ENCODE measurements around the gene TALDO1. TPM values are rescaled to one million over a fixed set of nuclear protein-coding genes. Genes with fewer than 3 reads are reported as not detected.
A peak's percentile ranks its signal among the peaks of the same experiment; 100 is the strongest.

Gene TALDO1
- total RNA-seq, 1 donor from 2014 or later: 187 TPM

- no peak for ATAC-seq
- intact Hi-C loops (cut with DNase I): no loop called here
- no peak for DNase-seq (ENCODE audit: low spot score)
Measured at GRCh38 chr11:709109-709997, 37.9 kb upstream of the TALDO1 start.

DNA sequence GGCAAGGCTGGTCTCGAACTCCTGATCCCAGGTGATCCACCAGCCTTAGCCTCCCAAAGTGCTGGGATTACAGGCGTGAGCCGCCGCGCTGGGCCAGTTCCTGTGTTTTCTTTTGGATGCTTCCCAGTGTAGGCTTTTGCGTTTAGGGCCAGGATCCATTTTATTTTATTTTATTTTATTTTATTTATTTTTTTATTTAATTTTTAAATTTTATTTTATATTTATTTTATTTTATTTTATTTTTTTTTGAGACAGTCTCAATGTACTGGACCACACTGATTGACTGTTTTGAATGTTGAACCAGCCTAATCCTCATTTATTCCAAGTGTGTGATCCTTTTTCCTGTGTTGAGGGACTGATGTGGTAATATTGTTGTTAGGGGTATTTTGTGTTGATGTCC is 32.8 kb upstream of the TALDO1 start:
- intact Hi-C loops (cut with DNase I): no loop called here
- DNase-seq (ENCODE audit: low spot score) (no peak), ATAC-seq (no peak)

DNA sequence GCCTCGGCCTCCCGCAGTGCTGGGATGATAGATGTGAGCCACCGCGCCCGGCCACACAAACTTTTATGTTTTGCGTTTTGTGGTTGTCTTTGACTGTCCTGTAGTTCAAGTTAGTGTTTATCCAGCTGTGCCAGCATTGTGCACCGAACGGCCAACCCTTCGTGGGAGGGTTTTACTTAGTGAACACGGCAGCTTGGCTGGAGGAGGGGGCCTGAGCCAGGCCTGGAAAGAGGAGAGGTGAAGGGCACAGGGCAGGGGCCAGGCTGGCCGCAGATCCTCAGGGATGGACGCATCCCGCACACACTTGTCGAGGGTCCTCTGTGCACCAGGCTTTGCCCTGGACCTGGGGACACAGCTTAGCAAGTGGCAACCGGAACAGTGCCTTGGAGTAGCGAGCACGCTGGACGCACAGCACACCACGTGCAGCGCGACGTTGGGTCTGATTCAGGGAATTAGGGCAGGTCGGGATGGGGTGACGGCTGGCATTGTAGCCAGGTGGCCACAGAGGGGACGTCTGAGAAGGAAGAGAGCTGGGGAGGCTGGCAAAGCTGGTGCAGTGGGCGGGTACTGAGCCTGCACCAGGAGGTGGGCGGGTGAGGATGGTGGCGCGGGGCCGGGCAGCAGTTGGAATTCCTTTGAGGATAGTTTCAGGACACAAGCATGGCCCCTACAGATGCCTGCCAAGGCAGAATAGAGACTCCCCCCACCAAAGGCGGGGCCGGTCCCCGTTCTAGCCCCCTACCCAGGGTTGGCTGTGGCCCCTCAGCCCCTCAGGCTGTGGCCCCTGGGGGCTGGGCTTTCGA is 27.8 kb upstream of the TALDO1 start:
- ATAC-seq: peak; percentile 19
- intact Hi-C loops (cut with DNase I): no loop called here
- DNase-seq (ENCODE audit: low spot score): peak; percentile 61

DNA sequence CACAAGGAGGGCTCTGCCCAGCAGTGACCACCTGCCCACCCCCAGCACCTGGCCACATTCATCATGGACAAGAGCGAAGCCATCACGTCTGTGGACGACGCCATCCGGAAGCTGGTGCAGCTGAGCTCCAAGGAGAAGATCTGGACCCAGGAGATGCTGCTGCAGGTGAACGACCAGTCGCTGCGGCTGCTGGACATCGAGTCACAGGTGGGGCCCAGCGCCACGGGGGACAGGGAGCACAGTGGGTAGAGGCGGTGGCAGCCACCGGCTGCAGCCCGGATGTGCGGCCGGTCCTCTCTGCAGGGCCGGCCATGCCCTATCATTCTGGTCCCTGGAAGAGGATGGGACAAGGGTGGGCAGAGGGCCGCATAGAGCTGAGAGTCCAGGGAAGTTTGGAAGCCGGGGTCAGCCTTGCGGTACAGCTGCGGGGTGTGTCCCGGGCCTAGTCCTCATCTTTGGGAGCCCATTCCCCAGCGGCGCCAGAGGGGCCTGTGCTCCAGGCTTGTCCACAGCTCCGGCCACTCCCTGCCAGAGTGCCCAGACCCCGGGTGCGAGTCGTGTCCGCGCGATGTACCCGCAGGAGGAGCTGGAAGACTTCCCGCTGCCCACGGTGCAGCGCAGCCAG is 27.1 kb upstream of the TALDO1 start:
- ATAC-seq: no peak

DNA sequence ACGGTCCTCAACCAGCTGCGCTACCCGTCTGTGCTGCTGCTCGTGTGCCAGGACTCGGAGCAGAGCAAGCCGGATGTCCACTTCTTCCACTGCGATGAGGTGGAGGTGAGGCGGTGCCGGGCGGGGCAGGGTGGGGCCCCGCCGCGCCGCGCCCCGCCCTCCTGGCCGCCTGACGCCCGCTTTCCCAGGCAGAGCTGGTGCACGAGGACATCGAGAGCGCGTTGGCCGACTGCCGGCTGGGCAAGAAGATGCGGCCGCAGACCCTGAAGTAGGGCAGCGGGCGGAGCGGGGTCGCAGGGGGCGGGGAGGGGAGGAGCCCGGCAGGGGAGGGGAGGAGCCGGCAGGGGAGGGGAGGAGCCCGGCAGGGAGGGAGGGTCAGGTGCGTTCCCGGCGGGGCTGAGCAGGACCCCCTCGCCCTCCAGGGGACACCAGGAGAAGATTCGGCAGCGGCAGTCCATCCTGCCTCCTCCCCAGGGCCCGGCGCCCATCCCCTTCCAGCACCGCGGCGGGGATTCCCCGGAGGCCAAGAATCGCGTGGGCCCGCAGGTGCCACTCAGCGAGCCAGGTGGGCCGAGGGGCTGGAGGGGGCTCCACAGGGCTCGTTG is 26.5 kb upstream of the TALDO1 start:
- no peak for ATAC-seq
- intact Hi-C loops (cut with DNase I): no loop called here
- DNase-seq (ENCODE audit: low spot score): peak; percentile 64

More for the DNA sequence above, 27.1 kb upstream of the TALDO1 start:
- intact Hi-C loops (cut with DNase I): no loop called here
- DNase-seq (ENCODE audit: low spot score): peak; percentile 63

GRCh38 chr11:721247-721740 is 26.0 kb upstream of the TALDO1 start:
- ATAC-seq (no peak), DNase-seq (ENCODE audit: low spot score) (no peak)
- intact Hi-C loops (cut with DNase I): no loop called here

DNA sequence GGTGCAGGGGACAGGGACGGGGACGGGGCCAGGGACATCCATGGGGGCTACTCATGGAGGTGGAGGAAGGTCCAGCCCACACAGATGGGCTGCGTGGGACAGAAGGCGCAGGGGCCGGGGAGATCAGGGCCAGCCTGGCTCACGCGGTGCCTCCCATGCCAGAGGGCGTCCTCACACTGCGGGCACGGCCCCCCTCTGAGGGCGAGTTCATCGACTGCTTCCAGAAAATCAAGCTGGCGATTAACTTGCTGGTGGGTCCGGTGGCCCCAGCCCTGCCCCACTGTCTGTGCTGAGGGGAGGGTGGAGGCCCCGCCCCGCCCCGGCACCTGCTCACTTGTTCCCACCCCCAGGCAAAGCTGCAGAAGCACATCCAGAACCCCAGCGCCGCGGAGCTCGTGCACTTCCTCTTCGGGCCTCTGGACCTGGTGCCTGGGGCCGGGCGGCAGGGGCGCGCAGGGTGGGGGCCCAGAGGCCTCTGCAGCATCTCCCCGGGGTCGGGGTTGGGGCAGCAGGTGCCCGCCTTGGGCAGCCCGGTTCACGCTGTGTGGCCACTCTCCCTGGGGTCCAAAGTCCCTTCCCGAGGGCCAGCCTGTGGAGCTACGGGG is 25.4 kb upstream of the TALDO1 start:
- no peak for ATAC-seq
- intact Hi-C loops (cut with DNase I): no loop called here

DNA sequence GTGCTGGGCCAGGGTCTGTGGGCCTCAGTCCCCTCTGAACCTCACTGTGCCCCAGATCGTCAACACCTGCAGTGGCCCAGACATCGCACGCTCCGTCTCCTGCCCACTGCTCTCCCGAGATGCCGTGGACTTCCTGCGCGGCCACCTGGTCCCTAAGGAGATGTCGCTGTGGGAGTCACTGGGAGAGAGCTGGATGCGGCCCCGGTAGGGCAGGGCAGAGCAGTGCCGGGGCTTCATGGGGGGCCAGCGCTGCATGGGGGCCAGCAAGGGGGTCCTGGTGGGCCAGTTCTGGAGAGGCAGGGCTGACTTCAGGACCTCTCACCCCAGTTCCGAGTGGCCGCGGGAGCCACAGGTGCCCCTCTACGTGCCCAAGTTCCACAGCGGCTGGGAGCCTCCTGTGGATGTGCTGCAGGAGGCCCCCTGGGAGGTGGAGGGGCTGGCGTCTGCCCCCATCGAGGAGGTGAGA is 24.9 kb upstream of the TALDO1 start:
- ATAC-seq (no peak), DNase-seq (ENCODE audit: low spot score) (no peak)
- intact Hi-C loops (cut with DNase I): no loop called here

More for the DNA sequence above, 25.4 kb upstream of the TALDO1 start:
- DNase-seq (ENCODE audit: low spot score): peak; percentile 67

DNA sequence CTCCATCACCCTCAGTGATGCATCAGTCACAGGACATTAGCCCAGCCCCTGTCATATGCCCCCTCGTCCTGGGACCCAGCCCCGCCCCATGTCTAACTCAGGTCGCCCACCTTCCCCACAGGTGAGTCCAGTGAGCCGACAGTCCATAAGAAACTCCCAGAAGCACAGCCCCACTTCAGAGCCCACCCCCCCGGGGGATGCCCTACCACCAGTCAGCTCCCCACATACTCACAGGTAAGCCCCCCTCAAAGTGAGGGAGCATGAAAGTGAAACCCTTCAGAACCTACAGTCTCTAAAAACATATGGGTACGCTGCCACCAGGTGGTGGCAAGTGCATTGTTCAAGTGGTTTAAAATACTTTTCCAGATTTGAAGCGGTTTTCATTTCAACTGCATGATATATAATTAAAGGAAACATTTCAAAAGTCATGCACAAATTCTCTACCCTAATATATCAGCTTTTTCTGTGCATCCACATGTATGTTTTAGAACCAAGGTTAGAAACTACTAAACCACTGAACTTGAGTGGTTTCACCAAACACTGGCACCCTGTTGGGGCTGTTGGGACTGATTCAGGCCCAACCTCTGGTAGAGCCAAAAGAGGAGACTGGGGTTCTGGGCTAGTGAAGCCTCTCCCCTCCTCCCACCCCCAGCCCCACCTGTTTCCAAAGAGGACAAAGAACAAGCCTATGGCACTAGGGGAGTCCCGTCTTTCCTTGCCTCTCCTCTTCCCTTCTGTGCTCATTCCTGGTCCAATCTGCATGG is 24.0 kb upstream of the TALDO1 start:
- ATAC-seq: peak; percentile 21
- no peak for DNase-seq (ENCODE audit: low spot score)

GRCh38 chr11:724049-724777 is 23.1 kb upstream of the TALDO1 start:
- ATAC-seq: no peak
- intact Hi-C loops (cut with DNase I): no loop called here
- no peak for DNase-seq (ENCODE audit: low spot score)

More for the DNA sequence above, 24.0 kb upstream of the TALDO1 start:
- intact Hi-C loops (cut with DNase I): no loop called here

DNA sequence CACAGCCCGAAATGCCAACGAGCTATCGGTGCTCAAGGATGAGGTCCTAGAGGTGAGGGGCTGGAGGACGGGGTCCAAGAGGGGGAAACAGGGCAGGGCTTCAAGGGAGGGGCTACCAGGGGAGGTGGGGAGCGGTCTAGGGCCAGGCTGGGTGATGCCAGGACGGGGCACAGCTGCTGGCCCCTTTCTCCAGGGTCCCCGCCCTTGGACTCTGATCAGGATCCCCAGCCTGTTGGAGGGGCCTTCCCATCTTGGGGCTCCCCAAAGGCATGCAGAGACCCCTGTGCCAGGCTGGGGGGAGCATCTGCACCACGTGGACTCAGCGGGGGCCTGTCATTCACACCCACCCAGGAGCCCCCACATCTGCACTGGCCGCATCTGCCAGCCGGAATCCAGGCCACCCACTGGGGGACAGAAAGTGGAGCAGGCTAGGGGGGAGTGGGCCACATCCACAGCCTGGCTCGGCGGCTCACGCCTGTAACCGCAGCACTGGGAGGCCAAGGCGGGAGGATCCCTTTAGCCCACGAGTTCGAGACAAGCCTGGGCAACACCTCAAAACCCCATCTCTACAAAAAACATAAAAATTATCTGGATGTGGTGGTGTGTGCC is 22.4 kb upstream of the TALDO1 start:
- intact Hi-C loops (cut with DNase I): no loop called here

GRCh38 chr11:725624-726202 is 21.6 kb upstream of the TALDO1 start:
- ATAC-seq: no peak
- intact Hi-C loops (cut with DNase I): no loop called here
- no peak for DNase-seq (ENCODE audit: low spot score)

More for the DNA sequence above, 22.4 kb upstream of the TALDO1 start:
- ATAC-seq (no peak), DNase-seq (ENCODE audit: low spot score) (no peak)

DNA sequence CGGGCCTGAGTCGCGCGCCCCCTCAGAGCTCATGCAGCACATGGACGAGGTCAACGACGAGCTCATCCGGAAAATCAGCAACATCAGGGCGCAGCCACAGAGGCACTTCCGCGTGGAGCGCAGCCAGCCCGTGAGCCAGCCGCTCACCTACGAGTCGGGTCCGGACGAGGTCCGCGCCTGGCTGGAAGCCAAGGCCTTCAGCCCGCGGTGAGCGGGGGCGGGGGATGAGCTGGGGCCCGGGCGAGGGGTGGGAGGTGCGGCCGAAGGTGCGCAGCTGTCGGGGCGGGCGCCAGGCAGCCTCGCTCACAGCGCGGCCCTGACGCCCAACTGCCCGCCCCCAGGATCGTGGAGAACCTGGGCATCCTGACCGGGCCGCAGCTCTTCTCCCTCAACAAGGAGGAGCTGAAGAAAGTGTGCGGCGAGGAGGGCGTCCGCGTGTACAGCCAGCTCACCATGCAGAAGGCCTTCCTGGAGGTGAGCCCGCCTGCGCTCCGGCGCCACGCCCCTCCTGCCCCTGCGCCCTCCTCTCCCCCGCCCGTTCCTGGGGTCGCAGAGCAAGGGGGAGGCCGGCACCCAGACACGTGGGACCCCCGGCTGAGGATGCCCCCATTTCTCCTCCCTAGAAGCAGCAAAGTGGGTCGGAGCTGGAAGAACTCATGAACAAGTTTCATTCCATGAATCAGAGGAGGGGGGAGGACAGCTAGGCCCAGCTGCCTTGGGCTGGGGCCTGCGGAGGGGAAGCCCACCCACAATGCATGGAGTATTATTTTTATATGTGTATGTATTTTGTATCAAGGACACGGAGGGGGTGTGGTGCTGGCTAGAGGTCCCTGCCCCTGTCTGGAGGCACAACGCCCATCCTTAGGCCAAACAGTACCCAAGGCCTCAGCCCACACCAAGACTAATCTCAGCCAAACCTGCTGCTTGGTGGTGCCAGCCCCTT is 20.7 kb upstream of the TALDO1 start:
- ATAC-seq: no peak
- intact Hi-C loops (cut with DNase I): no loop called here
- DNase-seq (ENCODE audit: low spot score): peak; percentile 77

DNA sequence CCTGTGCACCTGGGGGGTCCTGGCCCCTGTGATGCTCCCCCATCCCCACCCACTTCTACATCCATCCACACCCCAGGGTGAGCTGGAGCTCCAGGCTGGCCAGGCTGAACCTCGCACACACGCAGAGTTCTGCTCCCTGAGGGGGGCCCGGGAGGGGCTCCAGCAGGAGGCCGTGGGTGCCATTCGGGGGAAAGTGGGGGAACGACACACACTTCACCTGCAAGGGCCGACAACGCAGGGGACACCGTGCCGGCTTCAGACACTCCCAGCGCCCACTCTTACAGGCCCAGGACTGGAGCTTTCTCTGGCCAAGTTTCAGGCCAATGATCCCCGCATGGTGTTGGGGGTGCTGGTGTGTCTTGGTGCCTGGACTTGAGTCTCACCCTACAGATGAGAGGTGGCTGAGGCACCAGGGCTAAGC is 20.0 kb upstream of the TALDO1 start:
- intact Hi-C loops (cut with DNase I): no loop called here
- peak; percentile 4 for ATAC-seq
- no peak for DNase-seq (ENCODE audit: low spot score)

All from sciatic nerve (tissue), 2 donors.